HEK293 (cell line): ENCODE data around the gene MEOX1.

ENCODE experiments used
- ATF2 ChIP-seq: fragments of 450-650 bp; formaldehyde crosslinking; IDR thresholded peaks from 2 replicates; pipeline ENCODE4 v1.5.1; 2016; ENCODE audit warnings: missing biosample characterization, missing genetic modification characterization, low read depth
- GLI4 ChIP-seq: fragments of 450-650 bp; formaldehyde crosslinking; IDR thresholded peaks from 2 replicates; pipeline ENCODE4 v1.5.1; 2016; ENCODE audit warnings: missing biosample characterization, missing genetic modification characterization
- KLF10 ChIP-seq: fragments of 450-650 bp; IDR thresholded peaks from 2 replicates; pipeline ENCODE4 v1.5.1; 2018; ENCODE audit warnings: missing biosample characterization, mild to moderate bottlenecking, missing genetic modification characterization
- KLF8 ChIP-seq: fragments of 450-650 bp; formaldehyde crosslinking; IDR thresholded peaks from 2 replicates; pipeline ENCODE4 v1.5.1; 2016; ENCODE audit warnings: missing biosample characterization, missing genetic modification characterization
- MYNN ChIP-seq: fragments of 450-650 bp; formaldehyde crosslinking; IDR thresholded peaks from 2 replicates; pipeline ENCODE4 v1.5.1; 2016; ENCODE audit warnings: missing biosample characterization, missing genetic modification characterization, borderline replicate concordance
- OSR2 ChIP-seq: fragments of 450-650 bp; formaldehyde crosslinking; IDR thresholded peaks from 2 replicates; pipeline ENCODE4 v1.5.1; 2016; ENCODE audit warnings: missing biosample characterization, missing genetic modification characterization
- PATZ1 ChIP-seq: fragments of 450-650 bp; formaldehyde crosslinking; IDR thresholded peaks from 2 replicates; pipeline ENCODE4 v1.5.1; 2016; ENCODE audit warnings: missing biosample characterization, missing genetic modification characterization
- SP3 ChIP-seq: fragments of 450-650 bp; formaldehyde crosslinking; IDR thresholded peaks from 2 replicates; pipeline ENCODE4 v1.5.1; 2016; ENCODE audit warnings: missing biosample characterization, missing genetic modification characterization
- TRIM28 ChIP-seq: IDR thresholded peaks from 2 replicates; pipeline ENCODE4 v1.6.1; 2011; ENCODE audit warnings: low read length, control low read depth, borderline replicate concordance
- WT1 ChIP-seq: fragments of 450-650 bp; formaldehyde crosslinking; IDR thresholded peaks from 2 replicates; pipeline ENCODE4 v1.5.1; 2016; ENCODE audit warnings: missing biosample characterization, missing genetic modification characterization
- ZNF19 ChIP-seq: fragments of 450-650 bp; formaldehyde crosslinking; IDR thresholded peaks from 2 replicates; pipeline ENCODE4; 2016; ENCODE audit warnings: missing biosample characterization, missing genetic modification characterization, low read depth
- ZNF202 ChIP-seq: fragments of 450-650 bp; formaldehyde crosslinking; IDR thresholded peaks from 2 replicates; pipeline ENCODE4 v1.5.1; 2016; ENCODE audit warnings: missing biosample characterization, missing genetic modification characterization, borderline replicate concordance
- ZNF302 ChIP-seq: fragments of 450-650 bp; formaldehyde crosslinking; IDR thresholded peaks from 2 replicates; pipeline ENCODE4 v1.5.1; 2016; ENCODE audit warnings: missing biosample characterization, missing genetic modification characterization, low read depth
- ZNF335 ChIP-seq: fragments of 450-650 bp; formaldehyde crosslinking; conservative IDR thresholded peaks from 2 replicates; pipeline ENCODE4 v1.5.1; 2016; ENCODE audit warnings: missing biosample characterization, missing genetic modification characterization
- ZNF394 ChIP-seq: fragments of 450-650 bp; formaldehyde crosslinking; IDR thresholded peaks from 2 replicates; pipeline ENCODE4 v1.5.1; 2016; ENCODE audit warnings: missing biosample characterization, missing genetic modification characterization, mild to moderate bottlenecking, moderate library complexity, borderline replicate concordance
- ZNF398 ChIP-seq: fragments of 450-650 bp; formaldehyde crosslinking; IDR thresholded peaks from 2 replicates; pipeline ENCODE4 v1.5.1; 2017; ENCODE audit warnings: missing biosample characterization, missing genetic modification characterization
- ZNF473 ChIP-seq: fragments of 450-650 bp; formaldehyde crosslinking; IDR thresholded peaks from 2 replicates; pipeline ENCODE4 v1.5.1; 2017; ENCODE audit warnings: missing biosample characterization, missing genetic modification characterization
- ZNF585B ChIP-seq: fragments of 450-650 bp; formaldehyde crosslinking; IDR thresholded peaks from 2 replicates; pipeline ENCODE4 v1.5.1; 2016; ENCODE audit warnings: missing biosample characterization, missing genetic modification characterization
- ZNF596 ChIP-seq: fragments of 450-650 bp; IDR thresholded peaks from 2 replicates; pipeline ENCODE4 v1.5.0; 2018; ENCODE audit warnings: missing biosample characterization, mild to moderate bottlenecking, missing genetic modification characterization, moderate library complexity
- ZNF626 ChIP-seq: fragments of 450-650 bp; sonication (Bioruptor Pico); formaldehyde crosslinking; IDR thresholded peaks from 2 replicates; pipeline ENCODE4 v1.5.1; 2018; ENCODE audit warnings: missing biosample characterization, missing genetic modification characterization, inconsistent platforms
- ZNF654 ChIP-seq: fragments of 450-650 bp; formaldehyde crosslinking; IDR thresholded peaks from 2 replicates; pipeline ENCODE4 v1.5.1; 2016; ENCODE audit warnings: low read depth, missing biosample characterization, missing genetic modification characterization
- ZNF664 ChIP-seq: fragments of 450-650 bp; formaldehyde crosslinking; IDR thresholded peaks from 2 replicates; pipeline ENCODE4 v1.5.1; 2016; ENCODE audit warnings: missing biosample characterization, missing genetic modification characterization
- ZNF76 ChIP-seq: fragments of 450-650 bp; formaldehyde crosslinking; IDR thresholded peaks from 2 replicates; pipeline ENCODE4; 2016; ENCODE audit warnings: low read depth, missing biosample characterization, missing genetic modification characterization, borderline replicate concordance
- ZNF776 ChIP-seq: fragments of 450-650 bp; formaldehyde crosslinking; IDR thresholded peaks from 2 replicates; pipeline ENCODE4 v1.5.0; 2017; ENCODE audit warnings: missing biosample characterization, missing genetic modification characterization, borderline replicate concordance
- ZNF791 ChIP-seq: fragments of 450-650 bp; formaldehyde crosslinking; IDR thresholded peaks from 2 replicates; pipeline ENCODE4 v1.5.1; 2016; ENCODE audit warnings: missing biosample characterization, missing genetic modification characterization
- TF ChIP-seq, protein P1 (sequence below): fragments of 450-650 bp; formaldehyde crosslinking; IDR thresholded peaks from 2 replicates; pipeline ENCODE4 v1.5.1; 2016; ENCODE audit warnings: missing biosample characterization, missing genetic modification characterization
- TF ChIP-seq, protein P2 (sequence below): fragments of 450-650 bp; formaldehyde crosslinking; IDR thresholded peaks from 2 replicates; pipeline ENCODE4 v1.5.1; 2017; ENCODE audit warnings: missing biosample characterization, missing genetic modification characterization
- TF ChIP-seq, protein P3 (sequence below): fragments of 450-650 bp; formaldehyde crosslinking; IDR thresholded peaks from 2 replicates; pipeline ENCODE4; 2016; ENCODE audit warnings: missing biosample characterization, missing genetic modification characterization
- TF ChIP-seq, protein P4 (sequence below): fragments of 450-650 bp; formaldehyde crosslinking; IDR thresholded peaks from 2 replicates; pipeline ENCODE4 v1.5.1; 2016; ENCODE audit warnings: missing biosample characterization, missing genetic modification characterization

The MEOX1 gene

DNA sequence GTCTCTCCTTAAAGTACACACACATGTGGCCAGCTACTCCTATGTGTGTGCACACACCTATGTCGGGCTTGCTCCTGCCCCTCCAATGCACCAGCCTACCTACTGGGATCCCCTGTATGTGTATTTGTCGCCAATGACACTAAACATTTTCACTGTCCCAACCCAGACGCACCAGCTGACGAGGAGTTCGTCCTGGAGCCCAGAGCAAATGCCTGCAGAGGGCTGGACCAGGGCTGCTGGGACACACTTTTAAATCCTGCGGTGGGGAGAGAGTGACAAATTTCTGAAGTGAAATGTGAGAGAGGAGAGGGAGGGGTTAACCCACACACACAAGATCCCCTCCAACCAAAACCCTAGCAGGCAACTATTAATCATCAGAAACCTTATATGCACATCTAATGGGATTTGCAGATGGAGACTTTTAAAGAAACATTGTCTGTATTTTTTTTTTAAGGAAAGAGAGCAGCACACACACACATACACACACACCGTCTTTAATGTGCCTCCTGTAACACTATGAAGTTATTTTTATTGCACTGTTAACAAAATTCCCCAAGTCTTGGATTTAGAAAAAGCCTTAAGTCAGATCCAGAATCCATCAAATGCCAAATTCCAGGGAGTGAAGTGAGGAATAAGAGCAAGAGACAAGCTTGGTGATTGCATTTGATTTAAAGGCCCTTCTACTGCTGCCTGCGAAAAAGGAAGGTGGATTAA is at the start of gene MEOX1 (continued):
- TF ChIP-seq ZNF626 (tag by site-specific recombination) (no peak), PATZ1 (no peak), SP3 (tag by site-specific recombination) (no peak), OSR2 (tag by site-specific recombination) (no peak), KLF10 (tag by site-specific recombination) (0 out of 2 replicates have a peak, but pooled peaks have one; percentile 22), ZNF302 (tag by site-specific recombination) (no peak), ZNF585B (tag by site-specific recombination) (no peak), ZNF76 (tag by site-specific recombination) (0 out of 2 replicates have a peak, but pooled peaks have one; percentile 20), ZNF202 (no peak), MYNN (tag by site-specific recombination) (0 out of 2 replicates have a peak, but pooled peaks have one; percentile 27), WT1 (tag by site-specific recombination) (no peak), ZNF398 (tag by site-specific recombination) (0 out of 2 replicates have a peak, but pooled peaks have one; percentile 26), ZNF654 (no peak), TRIM28 (no peak), ZNF664 (tag by site-specific recombination) (no peak), ZNF776 (no peak), KLF8 (tag by site-specific recombination) (peak; percentile 25), ZNF596 (peak; percentile 34; the same call in 1 of the 2 replicates), ZNF473 (tag by site-specific recombination) (no peak), ATF2 (tag by site-specific recombination) (no peak), ZNF335 (peak; percentile 53; the same call in 1 of the 2 replicates), GLI4 (tag by site-specific recombination) (no peak), ZNF19 (no peak), ZNF394 (tag by site-specific recombination) (peak; percentile 73; the same call in 1 of the 2 replicates), ZNF791 (no peak)
- TF ChIP-seq, protein P1, sequence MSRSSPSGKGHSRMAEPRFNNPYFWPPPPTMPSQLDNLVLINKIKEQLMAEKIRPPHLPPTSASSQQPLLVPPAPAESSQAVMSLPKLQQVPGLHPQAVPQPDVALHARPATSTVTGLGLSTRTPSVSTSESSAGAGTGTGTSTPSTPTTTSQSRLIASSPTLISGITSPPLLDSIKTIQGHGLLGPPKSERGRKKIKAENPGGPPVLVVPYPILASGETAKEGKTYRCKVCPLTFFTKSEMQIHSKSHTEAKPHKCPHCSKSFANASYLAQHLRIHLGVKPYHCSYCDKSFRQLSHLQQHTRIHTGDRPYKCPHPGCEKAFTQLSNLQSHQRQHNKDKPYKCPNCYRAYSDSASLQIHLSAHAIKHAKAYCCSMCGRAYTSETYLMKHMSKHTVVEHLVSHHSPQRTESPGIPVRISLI (tag by site-specific recombination): peak; percentile 36; the same call in 1 of the 2 replicates
- TF ChIP-seq, protein P2, sequence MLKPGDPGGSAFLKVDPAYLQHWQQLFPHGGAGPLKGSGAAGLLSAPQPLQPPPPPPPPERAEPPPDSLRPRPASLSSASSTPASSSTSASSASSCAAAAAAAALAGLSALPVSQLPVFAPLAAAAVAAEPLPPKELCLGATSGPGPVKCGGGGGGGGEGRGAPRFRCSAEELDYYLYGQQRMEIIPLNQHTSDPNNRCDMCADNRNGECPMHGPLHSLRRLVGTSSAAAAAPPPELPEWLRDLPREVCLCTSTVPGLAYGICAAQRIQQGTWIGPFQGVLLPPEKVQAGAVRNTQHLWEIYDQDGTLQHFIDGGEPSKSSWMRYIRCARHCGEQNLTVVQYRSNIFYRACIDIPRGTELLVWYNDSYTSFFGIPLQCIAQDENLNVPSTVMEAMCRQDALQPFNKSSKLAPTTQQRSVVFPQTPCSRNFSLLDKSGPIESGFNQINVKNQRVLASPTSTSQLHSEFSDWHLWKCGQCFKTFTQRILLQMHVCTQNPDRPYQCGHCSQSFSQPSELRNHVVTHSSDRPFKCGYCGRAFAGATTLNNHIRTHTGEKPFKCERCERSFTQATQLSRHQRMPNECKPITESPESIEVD (tag by site-specific recombination): no peak; the same call in 1 of the 2 replicates
- TF ChIP-seq, protein P3, sequence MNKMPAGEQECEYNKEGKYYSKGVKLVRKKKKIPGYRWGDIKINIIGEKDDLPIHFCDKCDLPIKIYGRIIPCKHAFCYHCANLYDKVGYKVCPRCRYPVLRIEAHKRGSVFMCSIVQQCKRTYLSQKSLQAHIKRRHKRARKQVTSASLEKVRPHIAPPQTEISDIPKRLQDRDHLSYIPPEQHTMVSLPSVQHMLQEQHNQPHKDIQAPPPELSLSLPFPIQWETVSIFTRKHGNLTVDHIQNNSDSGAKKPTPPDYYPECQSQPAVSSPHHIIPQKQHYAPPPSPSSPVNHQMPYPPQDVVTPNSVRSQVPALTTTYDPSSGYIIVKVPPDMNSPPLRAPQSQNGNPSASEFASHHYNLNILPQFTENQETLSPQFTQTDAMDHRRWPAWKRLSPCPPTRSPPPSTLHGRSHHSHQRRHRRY (tag by site-specific recombination): no peak
- TF ChIP-seq, protein P4, sequence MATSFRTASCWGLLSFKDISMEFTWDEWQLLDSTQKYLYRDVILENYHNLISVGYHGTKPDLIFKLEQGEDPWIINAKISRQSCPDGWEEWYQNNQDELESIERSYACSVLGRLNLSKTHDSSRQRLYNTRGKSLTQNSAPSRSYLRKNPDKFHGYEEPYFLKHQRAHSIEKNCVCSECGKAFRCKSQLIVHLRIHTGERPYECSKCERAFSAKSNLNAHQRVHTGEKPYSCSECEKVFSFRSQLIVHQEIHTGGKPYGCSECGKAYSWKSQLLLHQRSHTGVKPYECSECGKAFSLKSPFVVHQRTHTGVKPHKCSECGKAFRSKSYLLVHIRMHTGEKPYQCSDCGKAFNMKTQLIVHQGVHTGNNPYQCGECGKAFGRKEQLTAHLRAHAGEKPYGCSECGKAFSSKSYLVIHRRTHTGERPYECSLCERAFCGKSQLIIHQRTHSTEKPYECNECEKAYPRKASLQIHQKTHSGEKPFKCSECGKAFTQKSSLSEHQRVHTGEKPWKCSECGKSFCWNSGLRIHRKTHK: no peak
